GM12878 (cell line): ENCODE measurements around the gene MAP2K2. TPM values are rescaled to one million over a fixed set of nuclear protein-coding genes. Genes with fewer than 3 reads are reported as not detected.
A peak's percentile ranks its signal among the peaks of the same experiment; 100 is the strongest.

Experiments
- ATAC-seq: fragments of 200-7000 bp; cut with Tn5 transposase; 3 replicates; pipeline ENCODE4 v1.9.1; 2020; ENCODE audit warnings: mild to moderate bottlenecking, moderate library complexity
- BruUV-seq: library from RNA; stranded (reverse); fragments of 400-500 nt; replicated peaks from 2 replicates; lab custom pipeline; 2021; lab: Mats Ljungman, UMichigan
- CTCF ChIA-PET: fragments of 300-600 bp; sonication (Branson Sonifier 250); formaldehyde crosslinking; extraction: SDS; loops from one replicate; lab custom pipeline; 2021; ENCODE audit warnings: inconsistent platforms; lab: Yijun Ruan, JAX
- POLR2A ChIA-PET: fragments of 350-600 bp; formaldehyde crosslinking; extraction: SDS; loops from one replicate; lab custom pipeline; 2021; ENCODE audit warnings: inconsistent platforms; lab: Charles Lee
- RAD21 ChIA-PET: fragments of 300-600 bp; sonication (Branson Sonifier 250); formaldehyde crosslinking; loops from one replicate; lab custom pipeline; 2023; ENCODE audit warnings: antibody characterized with exemption; ENCODE audit not compliant: unreplicated experiment; lab: Charles Lee
- SMC1A ChIA-PET: fragments of 300-600 bp; sonication (Branson Sonifier 250); formaldehyde crosslinking; loops from one replicate; lab custom pipeline; 2023; ENCODE audit not compliant: unreplicated experiment, uncharacterized antibody; lab: Charles Lee
- DNase-seq: peaks from one replicate; pipeline ENCODE4 v3.0.0-alpha.2; 2011; ENCODE audit warnings: low read depth, low spot score
- FAIRE-seq: peaks from 3 replicates; lab custom pipeline; 2011; peaks lifted over from hg19 to GRCh38; lab: Jason Lieb, UNC
- H2AFZ ChIP-seq: 2 replicates; pipeline ENCODE4 v1.6.0; 2011; ENCODE audit warnings: low read depth, low read length, control low read depth; ENCODE audit not compliant: control insufficient read depth
- H3K27ac ChIP-seq: 2 replicates; pipeline ENCODE4 v1.5.1; 2011; ENCODE audit warnings: control low read depth; ENCODE audit not compliant: control insufficient read depth, insufficient read depth
- H3K27me3 ChIP-seq, 2 experiments: replicated peaks in 1 of 2; 2 replicates each; pipeline versions ENCODE4 v1.6.0 to v1.6.1; 2011; ENCODE audit warnings: low read length in 1 of 2; ENCODE audit not compliant: control insufficient read depth in 2 of 2, insufficient read depth in 2 of 2
- H3K36me3 ChIP-seq, 2 experiments: 2 replicates each; pipeline ENCODE4 v1.5.1; 2011; ENCODE audit warnings: low read length in 1 of 2; ENCODE audit not compliant: control insufficient read depth in 2 of 2, insufficient read depth in 2 of 2
- H3K4me1 ChIP-seq: 2 replicates; pipeline ENCODE4 v1.6.1; 2011; ENCODE audit warnings: mild to moderate bottlenecking, low read length, moderate library complexity, mixed read lengths; ENCODE audit not compliant: control insufficient read depth, insufficient read depth
- H3K4me2 ChIP-seq: 2 replicates; pipeline ENCODE4 v1.6.0; 2011; ENCODE audit warnings: control low read depth; ENCODE audit not compliant: control insufficient read depth, insufficient read depth
- H3K4me3 ChIP-seq: fragments of 200-600 bp; sonication (generic); 2 replicates; pipeline ENCODE4 v1.5.1; 2016
- H3K79me2 ChIP-seq: 2 replicates; pipeline ENCODE4 v1.6.0; 2011; ENCODE audit warnings: low read length; ENCODE audit not compliant: control insufficient read depth, insufficient read depth
- H3K9ac ChIP-seq: 2 replicates; pipeline ENCODE4 v1.8.0; 2011; ENCODE audit warnings: low read length, control low read depth, mixed read lengths; ENCODE audit not compliant: control insufficient read depth, insufficient read depth
- H3K9me3 ChIP-seq: replicated peaks from 3 replicates; pipeline ENCODE4 v1.5.1; 2011; ENCODE audit warnings: mild to moderate bottlenecking, low read length; ENCODE audit not compliant: control insufficient read depth, insufficient read depth
- H4K20me1 ChIP-seq: 2 replicates; pipeline ENCODE4 v1.6.0; 2011; ENCODE audit not compliant: control insufficient read depth, insufficient read depth
- E4F1 ChIP-seq: fragments of 450-650 bp; IDR thresholded peaks from 2 replicates; pipeline ENCODE4 v1.6.1; 2018; ENCODE audit warnings: borderline replicate concordance, mild to moderate bottlenecking; ENCODE audit not compliant: partially characterized antibody
- PAX5 ChIP-seq: IDR thresholded peaks from 2 replicates; pipeline ENCODE4 v1.6.1; 2011; ENCODE audit warnings: low read depth, low read length, borderline replicate concordance
- SMC3 ChIP-seq: IDR thresholded peaks from 2 replicates; pipeline ENCODE4 v1.6.1; 2011; ENCODE audit warnings: low read length, improper control_type of control experiment, borderline replicate concordance
- ZBTB33 ChIP-seq: fragments of 450-650 bp; IDR thresholded peaks from 2 replicates; pipeline ENCODE4 v1.6.1; 2017; ENCODE audit warnings: mild to moderate bottlenecking
- ZNF207 ChIP-seq: fragments of 450-650 bp; IDR thresholded peaks from 2 replicates; pipeline ENCODE4 v1.6.1; 2014; ENCODE audit warnings: antibody characterized with exemption, mild to moderate bottlenecking, borderline replicate concordance
- WGBS: methylation state at CpG from one replicate; pipeline ENCODE4 v1.1.6; 2016; ENCODE audit warnings: low lambda C conversion rate; ENCODE audit not compliant: insufficient replicate concordance, insufficient coverage; ENCODE audit errors: missing lambda C conversion rate; 5-methylcytosine and 5-hydroxymethylcytosine counted together
- in situ Hi-C: fragments of 300-500 bp; cut with MboI; formaldehyde crosslinking; loops from 9 replicates; pipeline ENCODE4 v1.14.3; 2018; ENCODE audit warnings: mixed read lengths
- intact Hi-C: fragments of 100-400 bp; cut with micrococcal nuclease; formaldehyde crosslinking; loops from one replicate; pipeline ENCODE4 v1.14.2; 2022; ENCODE audit not compliant: unreplicated experiment
- polyA plus RNA-seq, 11 experiments: library from polyadenylated mRNA; depleted of rRNA in 4 of 11; unstranded in 6 of 11; stranded (reverse) in 5 of 11; fragments of >200 nt; fragmentation: Nextera tagmentation in 4 of 11; fragmentation: Illumina TruSeq in 1 of 11; extraction: Ambion mirVana in 4 of 11; extraction: Trizol in 1 of 11; gene quantifications; 1 replicate in 1 of 11; 2 replicates in 10 of 11; pipeline versions ENCODE4 v1.2.1 to v1.2.3, GENCODE V29; 2011 to 2016; ENCODE audit warnings: inconsistent platforms in 2 of 11, missing spikeins in 2 of 11, low read depth in 1 of 11
- total RNA-seq, 4 experiments: library from RNA; depleted of rRNA in 3 of 4; stranded (reverse); fragments of >200 nt in 3 of 4; fragmentation: Illumina TruSeq in 1 of 4; extraction: Trizol in 1 of 4; gene quantifications; 2 replicates each; pipeline versions ENCODE4 v1.2.1 to v1.2.3, GENCODE V29; 2013 to 2021

MAP2K2 gene
- total and polyA plus RNA-seq, 10 of the 15 experiments (the other 5 are each of a cell fraction or from before 2014, with no cell fraction given), result 1.00 to 210 (median 53.5) TPM

DNA sequence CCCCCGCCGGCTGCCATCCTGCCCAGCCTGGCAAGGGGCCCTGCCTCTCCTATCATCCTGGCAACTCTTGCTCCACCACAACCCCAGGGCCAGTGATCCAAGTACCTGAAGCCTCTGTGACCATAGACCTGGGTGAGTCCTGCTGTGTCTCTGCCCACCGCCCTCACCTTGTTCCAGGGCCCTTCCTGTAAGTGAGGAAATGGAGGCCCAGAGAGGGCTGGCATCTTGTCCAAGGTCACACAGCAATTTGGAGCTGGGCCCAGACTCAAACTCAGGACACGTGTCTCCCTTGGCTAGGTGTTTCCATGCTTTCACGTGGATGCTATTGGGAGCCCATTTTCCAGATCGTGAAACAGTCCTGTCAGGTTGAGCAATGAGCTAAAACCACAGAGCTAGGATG is 33.2 kb upstream of the MAP2K2 start (continued):
- TF ChIP-seq E4F1, result no peak
- no peak for TF ChIP-seq ZBTB33
- TF ChIP-seq ZNF207, result no peak

DNA sequence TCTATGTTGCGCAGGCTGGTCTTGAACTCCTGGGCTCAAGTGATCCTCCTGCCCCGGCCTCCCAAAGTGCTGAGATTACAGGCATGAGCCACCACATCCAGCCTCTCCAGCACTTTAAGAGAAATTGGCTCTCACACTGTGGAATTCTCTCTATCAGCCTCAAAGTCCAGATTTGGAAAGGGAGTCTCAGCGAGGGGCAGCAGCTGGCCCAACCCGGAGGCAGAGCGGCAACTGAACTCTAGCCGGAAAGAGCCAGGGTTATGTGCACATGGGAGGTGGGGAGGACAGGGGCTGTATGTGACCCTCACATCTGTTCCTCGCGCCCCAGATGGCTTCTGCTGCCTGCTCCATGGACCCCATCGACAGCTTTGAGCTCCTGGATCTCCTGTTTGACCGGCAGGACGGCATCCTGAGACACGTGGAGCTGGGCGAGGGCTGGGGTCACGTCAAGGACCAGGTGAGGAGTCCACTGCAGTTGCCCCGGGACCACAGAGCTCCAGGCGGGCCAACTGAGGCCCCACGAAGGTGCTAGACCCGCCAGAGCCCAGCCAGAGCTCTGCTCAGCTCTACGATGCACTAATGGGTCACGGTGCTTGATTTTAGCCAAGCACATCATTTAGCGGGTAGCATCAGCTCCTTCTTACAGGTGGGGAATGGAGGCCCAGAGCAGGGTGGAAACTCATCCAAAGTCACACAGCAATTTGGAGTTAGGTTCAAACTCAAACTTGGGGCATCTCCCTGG is 30.8 kb upstream of the MAP2K2 start:
- no peaks in the 10 kb centered on the region for H3K36me3 ChIP-seq
- intact Hi-C loops (no loop called here), in situ Hi-C loops (no loop called here)
- H4K20me1 ChIP-seq, result no peaks in the 10 kb centered on the region
- WGBS, result 45% methylated on average over 21 of the region's 21 CpGs
- no peaks in the 10 kb centered on the region for H3K79me2 ChIP-seq
- H3K27me3 ChIP-seq, result peaks cover 0 to 1% of the 10 kb centered on the region in 2 experiments; a peak in 1 of 4 replicates
- H2AFZ ChIP-seq, result no peak overlapping the region
- TF ChIP-seq PAX5 (peak; percentile 43; the same call in 1 of the 2 replicates), SMC3 (no peak)
- ATAC-seq (no peak), DNase-seq (no peak), FAIRE-seq (no peak)
- no peak overlapping the region for H3K4me3 ChIP-seq
- H3K9ac ChIP-seq, result no peak overlapping the region
- ChIA-PET CTCF (interaction anchor here (0.6 to 2.5 kb wide), 5 partner anchors 13 to 356 kb away, joined by 3 to 24 read pairs (median 3); no protein-coding TSS in a partner anchor), SMC1A (interaction anchor here (1.0 kb wide), 2 partner anchors 15 to 167 kb away, joined by 3 to 4 read pairs; no protein-coding TSS in a partner anchor), RAD21 (no interaction called here), POLR2A (interaction anchor here (0.5 to 1.1 kb wide), 3 partner anchors 22 to 85 kb away, joined by 3 to 7 read pairs (median 3); no protein-coding TSS in a partner anchor)
- 0 out of 2 replicates have a peak, but pooled peaks cover 2% of the 10 kb centered on the region for H3K4me1 ChIP-seq
- H3K27ac ChIP-seq, result no peak overlapping the region
- no peaks in the 10 kb centered on the region for H3K9me3 ChIP-seq
- H3K4me2 ChIP-seq, result no peak overlapping the region
- BruUV-seq, result no TSS peak
